HG03097 (cell line): ENCODE measurements around the gene FBXL13.
"Not testable (repeated sequence)": the region's sequence is repeated elsewhere in the genome, so short reads cannot be mapped to it uniquely, and the experiment has no call there.

ENCODE experiments used
- ATAC-seq: cut with Tn5 transposase; IDR thresholded peaks from one replicate; pipeline ENCODE4 v1.9.1; 2021; ENCODE audit not compliant: unreplicated experiment, low FRiP score

FBXL13 gene

GRCh38 chr7:102834466-102834865, 240.1 kb downstream of the FBXL13 start:
- ATAC-seq, result no peak

GRCh38 chr7:102833343-102833742, 241.3 kb downstream of the FBXL13 start:
- ATAC-seq, result no peak

GRCh38 chr7:102832674-102833073, 241.9 kb downstream of the FBXL13 start:
- no peak for ATAC-seq

GRCh38 chr7:102830197-102830596, 244.4 kb downstream of the FBXL13 start:
- no peak for ATAC-seq

- ATAC-seq, result no peak
Measured at GRCh38 chr7:102829075-102829474, 245.5 kb downstream of the FBXL13 start.

DNA sequence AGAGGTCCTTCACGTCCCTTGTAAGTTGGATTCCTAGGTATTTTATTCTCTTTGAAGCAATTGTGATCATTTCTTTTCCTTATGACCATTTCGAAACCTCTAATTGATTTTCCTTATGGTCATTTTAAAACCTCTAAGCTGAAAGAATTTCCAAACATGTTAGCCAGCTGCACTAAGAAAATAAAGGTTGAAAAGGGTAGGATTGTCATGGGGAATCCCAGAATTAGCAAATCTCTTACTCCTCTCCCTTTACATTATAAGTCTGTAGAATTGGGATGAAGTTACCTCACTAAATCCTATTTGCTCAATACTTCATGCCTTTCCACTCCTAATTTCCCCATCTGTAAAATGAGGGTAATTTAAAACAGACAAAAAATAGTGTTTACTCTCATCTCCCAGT, 246.3 kb downstream of the FBXL13 start:
- ATAC-seq, result no peak

- ATAC-seq, result no peak
Measured at GRCh38 chr7:102823390-102824119, 251.0 kb downstream of the FBXL13 start.

- no peak for ATAC-seq
Measured at GRCh38 chr7:102821994-102822747, 252.4 kb downstream of the FBXL13 start.

DNA sequence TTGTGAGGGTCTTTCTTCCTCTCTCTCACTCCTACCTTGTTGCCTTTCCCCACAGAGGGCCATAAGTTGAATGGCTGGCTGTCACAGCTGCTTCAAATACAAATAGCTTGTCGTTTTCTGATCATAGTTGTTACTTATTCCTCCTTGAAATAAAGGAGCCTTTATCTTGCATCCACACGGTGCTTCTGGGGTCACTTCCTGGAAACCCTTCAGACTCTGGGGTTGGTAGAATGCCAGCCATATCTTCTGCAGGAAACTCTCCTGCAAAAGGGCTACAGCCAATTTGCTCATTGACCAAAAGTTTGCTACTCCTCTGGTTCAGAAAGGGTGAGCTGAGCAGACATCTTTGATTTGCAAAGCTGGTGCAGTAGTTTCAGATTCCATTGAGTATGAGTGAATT, 255.4 kb downstream of the FBXL13 start:
- no peak for ATAC-seq

DNA sequence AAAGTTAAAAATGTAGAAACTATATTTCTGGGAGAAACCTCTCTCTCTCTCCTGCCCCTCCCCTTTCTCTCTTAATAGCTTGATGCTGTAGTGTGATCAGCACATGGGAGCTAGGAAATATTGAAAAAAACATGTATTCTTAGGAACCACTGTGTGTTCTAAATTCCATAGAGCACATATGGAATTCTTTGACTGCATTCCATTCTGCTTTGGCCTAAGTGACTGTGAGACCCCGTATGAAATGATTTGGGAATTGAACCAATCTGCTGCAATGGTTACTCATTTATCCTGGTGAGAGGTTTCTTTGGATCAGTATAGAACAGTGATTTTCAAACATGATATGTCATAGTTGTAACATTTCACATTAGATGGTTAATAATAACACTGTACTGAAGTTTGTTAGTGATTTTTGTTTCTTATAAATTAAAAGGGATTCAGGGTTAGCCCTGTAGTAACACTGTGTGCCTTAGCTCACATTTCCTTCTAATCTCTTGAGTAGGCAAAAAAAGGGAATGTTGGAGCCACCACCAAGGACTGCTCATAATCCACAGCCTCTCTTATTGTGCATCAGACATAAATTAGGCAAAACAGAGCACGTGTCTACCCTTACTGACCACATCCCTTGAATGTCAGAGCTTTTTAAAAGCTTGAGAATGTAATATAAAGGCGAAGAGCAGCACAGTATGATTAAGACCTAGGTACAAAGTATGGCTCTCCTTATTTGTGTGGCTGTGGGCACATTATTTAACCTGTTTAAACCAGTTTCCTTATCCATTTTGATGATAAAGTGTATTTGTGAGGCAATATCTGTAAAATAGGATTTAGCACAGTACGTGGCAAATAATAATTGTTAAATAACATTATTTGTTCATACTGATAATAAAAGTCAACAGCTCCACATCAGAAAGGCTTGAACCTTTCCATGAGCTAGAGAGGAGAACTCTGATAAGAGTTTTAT, 256.7 kb downstream of the FBXL13 start:
- no peak for ATAC-seq

GRCh38 chr7:102814025-102814471, 260.5 kb downstream of the FBXL13 start:
- ATAC-seq, result no peak

DNA sequence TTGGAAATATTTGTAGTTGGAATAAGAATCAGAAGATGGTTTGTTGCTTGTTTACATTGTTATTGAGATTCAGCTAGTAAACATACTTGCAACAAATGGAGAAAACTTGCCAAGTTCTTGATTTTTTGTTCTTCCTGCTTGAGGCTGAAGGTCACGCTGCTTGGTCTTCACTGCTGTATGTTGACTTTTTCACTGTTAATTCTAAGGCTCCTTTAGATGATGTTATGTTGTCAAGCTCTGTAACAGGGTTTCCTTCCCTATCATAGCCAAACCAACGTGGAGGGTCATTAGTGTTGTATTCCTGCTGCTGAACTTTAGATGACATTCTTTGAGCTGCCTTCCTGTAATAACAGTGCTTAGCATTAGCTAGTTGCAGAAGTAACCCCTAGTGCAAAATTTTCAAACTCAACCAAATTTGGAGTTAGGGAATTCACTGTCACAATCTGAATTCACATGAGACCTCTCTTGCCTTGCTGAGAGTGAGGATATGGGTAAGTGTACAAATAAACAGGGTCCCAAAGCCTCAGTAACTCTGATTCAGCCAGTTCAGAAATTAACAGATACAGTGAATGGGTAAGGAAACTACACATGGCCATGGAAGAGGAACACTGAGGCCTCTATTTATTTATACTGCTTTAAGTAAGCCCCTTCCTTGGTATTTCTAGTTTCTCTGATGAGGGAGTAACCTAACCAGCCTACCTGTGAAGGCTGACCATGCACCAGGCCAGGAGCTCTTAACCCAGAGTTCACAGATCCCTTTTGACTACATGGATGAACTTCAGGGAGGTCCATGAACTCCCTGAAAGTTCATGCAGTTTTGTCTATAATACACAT, 261.2 kb downstream of the FBXL13 start:
- no peak for ATAC-seq

DNA sequence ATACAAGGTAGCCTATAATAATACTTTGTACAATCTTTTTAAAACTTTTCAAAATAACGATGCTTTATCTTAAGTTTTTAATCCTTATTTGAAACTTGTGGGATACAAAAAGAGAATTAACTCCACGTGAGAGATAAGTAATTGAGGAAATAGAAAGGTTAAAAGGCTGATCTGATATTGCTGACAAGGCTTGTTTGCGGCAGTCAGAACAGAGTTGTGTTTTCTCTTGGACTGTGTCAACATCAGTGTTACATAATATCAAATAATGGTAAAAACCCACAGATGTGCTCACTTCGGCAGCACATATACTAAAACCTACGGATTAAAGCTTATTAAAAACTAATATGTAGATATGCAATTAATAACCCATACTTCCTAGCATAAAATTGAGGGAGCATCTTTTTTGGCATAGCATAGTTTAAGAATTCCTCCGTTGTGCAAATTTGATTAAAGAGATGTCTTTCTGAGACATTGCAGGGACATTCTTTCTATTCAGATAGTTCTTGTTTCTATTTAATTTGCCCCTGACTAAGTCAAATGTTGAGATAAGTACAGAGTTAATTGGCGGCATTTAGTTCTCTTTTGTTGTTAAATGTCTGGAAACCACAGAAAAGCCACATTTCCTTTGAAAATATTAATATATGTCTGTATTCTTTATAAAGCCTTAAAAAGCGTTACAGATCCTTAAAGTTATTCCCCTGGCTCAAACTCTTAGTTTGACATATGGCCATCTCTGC, 262.5 kb downstream of the FBXL13 start:
- ATAC-seq, result no peak

GRCh38 chr7:102810916-102811315, 263.7 kb downstream of the FBXL13 start:
- no peak for ATAC-seq

GRCh38 chr7:102806613-102807012, 268.0 kb downstream of the FBXL13 start:
- ATAC-seq, result no peak

- not testable (repeated sequence) for ATAC-seq
Measured at GRCh38 chr7:102795987-102796595, 278.5 kb downstream of the FBXL13 start.

GRCh38 chr7:102794567-102794966, 280.0 kb downstream of the FBXL13 start:
- not testable (repeated sequence) for ATAC-seq

GRCh38 chr7:102791831-102792230, 282.8 kb downstream of the FBXL13 start:
- ATAC-seq, result not testable (repeated sequence)

- not testable (repeated sequence) for ATAC-seq
Measured at GRCh38 chr7:102791367-102791766, 283.2 kb downstream of the FBXL13 start.
